T-helper 17 cell (primary cell): Measurements from ENCODE around the gene BEND6. TPM values are rescaled to one million over a fixed set of nuclear protein-coding genes. Genes with fewer than 3 reads are reported as not detected.

Source experiments
- ATAC-seq: fragments of 150-1000 bp; cut with Tn5 transposase; 2 replicates; pipeline ENCODE4 v1.10.0; 2021; ENCODE audit warnings: mild to moderate bottlenecking, moderate library complexity
- DNase-seq, 3 donors: peaks; one replicate each; pipeline versions ENCODE4 v3.0.0 to v3.0.0-alpha.2; 2020 to 2021
- H3K9me3 ChIP-seq: one replicate; pipeline ENCODE4 v1.7.0; 2013; ENCODE audit warnings: low read length, mild to moderate bottlenecking; ENCODE audit not compliant: control insufficient read depth, poor library complexity, severe bottlenecking
- H3K27ac Mint-ChIP-seq: one replicate; pipeline ENCODE4 v1.8.0; 2022; ENCODE audit warnings: mild to moderate bottlenecking, moderate library complexity, mixed read lengths
- H3K27me3 Mint-ChIP-seq: one replicate; pipeline ENCODE4 v1.8.0; 2022; ENCODE audit warnings: mixed read lengths
- H3K36me3 Mint-ChIP-seq: one replicate; pipeline ENCODE4 v1.8.0; 2022; ENCODE audit warnings: low read depth, mixed read lengths
- H3K4me1 Mint-ChIP-seq: one replicate; pipeline ENCODE4 v1.8.0; 2022; ENCODE audit warnings: mild to moderate bottlenecking, mixed read lengths
- H3K4me3 Mint-ChIP-seq: one replicate; pipeline ENCODE4 v1.8.0; 2022; ENCODE audit warnings: mild to moderate bottlenecking, moderate library complexity, mixed read lengths
- total RNA-seq, 4 donors: library from RNA in 2 of 4; stranded (reverse) in 2 of 4; gene quantifications; one replicate each; pipeline ENCODE4 v1.2.3 and lab custom pipeline; 2022 to 2026

BEND6 gene
- total RNA-seq, 2 donors from 2014 or later = not detected

DNA sequence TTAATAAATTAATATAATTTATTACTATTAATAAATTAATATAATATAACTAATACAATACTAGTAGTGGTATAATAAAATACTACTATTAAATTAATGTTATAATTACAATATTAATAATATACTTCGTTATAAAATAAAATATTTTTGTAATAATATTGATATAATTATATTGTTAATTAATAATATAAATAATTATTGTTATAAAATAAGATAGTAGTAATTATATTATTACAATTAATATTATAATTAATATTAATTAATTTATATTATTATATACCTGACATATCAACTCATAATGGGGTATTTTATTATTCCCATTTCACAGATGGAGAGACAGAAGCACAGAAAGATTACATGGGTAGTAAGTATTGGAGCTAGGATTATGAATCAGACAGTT, 8.9 kb downstream of the BEND6 start:
- Mint-ChIP-seq H3K27ac (no peak overlapping the region), H3K4me3 (no peak overlapping the region), H3K4me1 (no peaks in the 10 kb centered on the region), H3K36me3 (no peaks in the 10 kb centered on the region), H3K27me3 (peaks cover 45% of the 10 kb centered on the region)
- no peaks in the 10 kb centered on the region for H3K9me3 ChIP-seq
- ATAC-seq = no peak
- no peak for DNase-seq

DNA sequence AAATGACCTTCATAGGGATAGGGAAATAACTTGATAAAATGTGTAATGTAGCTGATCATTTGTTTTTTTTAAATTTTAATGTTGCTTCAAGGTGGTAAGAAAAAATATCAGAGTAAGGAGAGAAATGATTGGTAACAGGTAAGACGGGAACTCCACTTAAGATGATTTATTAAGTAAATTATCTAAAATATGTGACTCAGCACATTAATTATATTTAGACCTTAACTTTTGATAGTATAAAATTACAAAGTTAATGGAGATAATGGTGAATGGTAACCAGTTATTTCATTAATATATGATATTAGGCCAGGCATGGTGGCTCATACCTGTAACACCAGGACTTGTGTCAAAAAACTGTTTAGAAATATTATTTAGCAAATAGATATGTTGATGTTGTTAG, 10.2 kb downstream of the BEND6 start:
- Mint-ChIP-seq H3K27ac (no peak overlapping the region), H3K27me3 (peaks cover 39% of the 10 kb centered on the region), H3K4me1 (no peaks in the 10 kb centered on the region), H3K36me3 (no peaks in the 10 kb centered on the region), H3K4me3 (no peak overlapping the region)
- DNase-seq (no peak), ATAC-seq (no peak)
- no peaks in the 10 kb centered on the region for H3K9me3 ChIP-seq

DNA sequence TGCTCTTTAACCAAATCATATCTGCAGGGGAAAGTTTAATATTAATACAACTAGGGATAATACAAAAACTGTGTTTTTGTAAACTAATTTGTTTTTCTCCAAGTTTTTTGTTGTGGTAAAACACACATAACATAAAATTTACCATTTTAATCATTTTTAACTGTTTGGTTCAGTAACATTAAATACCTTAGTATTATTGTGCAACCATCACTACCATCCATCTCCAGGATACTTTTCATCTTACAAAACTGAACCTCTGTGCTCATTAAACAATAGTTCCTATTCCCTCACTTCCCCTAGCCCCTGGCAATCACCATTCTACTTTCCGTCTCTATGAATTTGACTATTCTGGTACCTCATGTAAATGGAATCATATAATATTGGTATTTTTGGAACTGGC, 15.9 kb downstream of the BEND6 start:
- Mint-ChIP-seq H3K27me3 (peaks cover 37% of the 10 kb centered on the region), H3K4me3 (no peak overlapping the region), H3K27ac (no peak overlapping the region), H3K4me1 (no peaks in the 10 kb centered on the region), H3K36me3 (no peaks in the 10 kb centered on the region)
- DNase-seq (no peak), ATAC-seq (no peak)
- H3K9me3 ChIP-seq = no peaks in the 10 kb centered on the region

DNA sequence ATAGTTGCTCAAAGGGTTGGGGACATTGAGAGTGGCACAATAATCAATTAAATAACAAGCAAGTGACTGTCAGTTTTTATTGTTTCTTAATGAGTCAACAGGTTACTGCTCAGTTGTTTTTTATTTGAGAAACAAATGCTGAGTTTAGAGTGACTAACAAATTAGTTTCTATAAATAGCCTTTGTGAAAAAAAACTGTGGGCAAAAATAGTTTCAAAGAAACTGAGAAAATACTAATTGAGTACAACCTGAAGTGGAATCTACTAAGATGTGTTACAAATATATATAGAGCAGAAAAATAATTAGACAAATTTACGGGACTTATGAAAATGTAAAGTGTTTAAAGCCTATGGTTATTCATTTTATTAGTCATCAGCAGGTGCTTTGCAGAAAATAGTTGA, 22.3 kb downstream of the BEND6 start:
- Mint-ChIP-seq H3K27me3 (peaks cover 9% of the 10 kb centered on the region), H3K4me3 (no peak overlapping the region), H3K4me1 (no peaks in the 10 kb centered on the region), H3K27ac (no peak overlapping the region), H3K36me3 (no peaks in the 10 kb centered on the region)
- DNase-seq = no peak
- peaks cover 6% of the 10 kb centered on the region for H3K9me3 ChIP-seq
- ATAC-seq = no peak

DNA sequence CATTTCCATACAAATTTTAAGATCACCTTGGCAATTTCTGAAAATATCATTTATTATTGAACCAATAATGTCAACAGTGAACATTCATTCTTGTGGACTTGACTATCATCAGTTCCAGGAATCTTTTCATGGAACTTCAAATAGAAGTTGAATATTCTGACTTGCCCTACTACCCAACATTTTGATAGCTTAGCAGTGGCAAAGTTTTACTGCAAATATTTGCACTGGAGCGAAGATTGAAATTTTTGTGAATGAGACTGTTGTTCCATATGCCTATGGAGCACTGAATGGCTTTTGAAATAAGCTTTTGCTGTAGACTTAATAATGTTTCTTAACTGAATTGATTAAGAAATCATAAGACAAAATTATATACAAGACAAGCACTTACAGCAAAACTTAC, 23.6 kb downstream of the BEND6 start:
- Mint-ChIP-seq H3K4me1 (no peaks in the 10 kb centered on the region), H3K27ac (no peak overlapping the region), H3K36me3 (no peaks in the 10 kb centered on the region), H3K4me3 (no peak overlapping the region), H3K27me3 (peaks cover 9% of the 10 kb centered on the region)
- peaks cover 6% of the 10 kb centered on the region for H3K9me3 ChIP-seq
- no peak for ATAC-seq
- DNase-seq = no peak

DNA sequence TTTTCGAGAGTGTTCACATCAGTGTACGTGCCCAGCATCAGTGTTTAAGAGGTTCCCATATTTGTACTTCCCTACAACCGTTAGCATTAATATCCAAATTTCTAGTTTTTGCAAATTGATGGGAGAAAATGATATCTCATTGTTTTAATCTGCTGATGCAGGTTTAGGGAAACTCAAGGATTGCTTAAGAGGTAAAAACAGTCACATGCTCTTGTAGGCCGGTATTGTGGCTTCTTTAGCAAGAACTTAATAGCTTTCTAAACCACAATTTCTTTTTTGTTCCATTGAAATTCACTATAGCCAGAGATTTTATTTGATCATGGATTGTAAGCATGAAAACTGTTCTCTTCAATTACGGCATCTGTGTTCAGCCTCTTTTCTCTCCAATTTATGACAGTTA, 29.5 kb downstream of the BEND6 start:
- peaks cover 35% of the 10 kb centered on the region for H3K27me3 Mint-ChIP-seq
- no peaks in the 10 kb centered on the region for H3K36me3 Mint-ChIP-seq
- no peak overlapping the region for H3K27ac Mint-ChIP-seq
- ATAC-seq (no peak), DNase-seq (no peak)
- no peak overlapping the region for H3K4me3 Mint-ChIP-seq
- no peaks in the 10 kb centered on the region for H3K9me3 ChIP-seq
- H3K4me1 Mint-ChIP-seq = no peaks in the 10 kb centered on the region

DNA sequence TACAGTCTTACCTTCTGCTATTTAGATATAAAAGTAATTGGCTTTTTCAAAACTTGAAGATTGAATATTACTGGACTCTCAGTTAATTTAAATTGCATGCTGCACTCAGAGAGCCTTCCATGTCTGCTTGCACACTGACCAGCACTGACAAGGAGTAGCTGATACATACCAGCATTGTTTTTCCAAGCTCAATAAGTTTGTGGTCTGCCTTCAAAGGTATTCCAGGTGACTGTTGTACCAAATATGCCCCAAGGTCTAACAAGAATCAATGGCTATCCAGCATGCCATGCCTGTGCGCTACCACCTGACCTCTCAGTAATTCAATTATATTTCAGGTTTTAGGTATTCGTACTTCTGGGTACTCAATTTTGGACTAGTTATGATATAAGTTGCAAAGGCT, 30.0 kb downstream of the BEND6 start:
- Mint-ChIP-seq H3K36me3 (no peaks in the 10 kb centered on the region), H3K4me3 (no peak overlapping the region), H3K27ac (no peak overlapping the region), H3K27me3 (peaks cover 40% of the 10 kb centered on the region), H3K4me1 (no peaks in the 10 kb centered on the region)
- DNase-seq = no peak
- no peaks in the 10 kb centered on the region for H3K9me3 ChIP-seq
- ATAC-seq = no peak

DNA sequence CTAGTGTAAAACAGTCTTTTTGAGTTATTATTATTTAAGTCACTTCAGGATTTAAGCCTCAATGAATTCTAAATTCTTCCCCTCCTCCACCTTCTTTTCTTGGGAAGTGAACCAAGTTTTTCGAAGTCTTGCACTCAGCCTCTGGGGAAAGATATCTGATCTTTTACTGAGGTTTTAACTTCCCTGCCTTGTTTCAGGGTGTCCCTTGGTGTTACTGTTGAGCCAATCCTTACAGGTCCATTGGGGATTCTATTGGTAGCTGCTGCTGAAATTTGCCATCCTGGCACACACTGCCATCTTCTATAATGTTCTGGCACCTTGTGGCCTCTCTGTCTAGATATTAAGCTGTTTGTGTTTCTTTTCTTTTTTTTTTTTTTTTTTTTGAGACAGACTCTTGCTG, 31.7 kb downstream of the BEND6 start:
- DNase-seq (no peak), ATAC-seq (no peak)
- Mint-ChIP-seq H3K27me3 (peaks cover 48% of the 10 kb centered on the region), H3K27ac (no peak overlapping the region), H3K36me3 (no peaks in the 10 kb centered on the region), H3K4me1 (no peaks in the 10 kb centered on the region), H3K4me3 (no peak overlapping the region)
- H3K9me3 ChIP-seq = no peaks in the 10 kb centered on the region

DNA sequence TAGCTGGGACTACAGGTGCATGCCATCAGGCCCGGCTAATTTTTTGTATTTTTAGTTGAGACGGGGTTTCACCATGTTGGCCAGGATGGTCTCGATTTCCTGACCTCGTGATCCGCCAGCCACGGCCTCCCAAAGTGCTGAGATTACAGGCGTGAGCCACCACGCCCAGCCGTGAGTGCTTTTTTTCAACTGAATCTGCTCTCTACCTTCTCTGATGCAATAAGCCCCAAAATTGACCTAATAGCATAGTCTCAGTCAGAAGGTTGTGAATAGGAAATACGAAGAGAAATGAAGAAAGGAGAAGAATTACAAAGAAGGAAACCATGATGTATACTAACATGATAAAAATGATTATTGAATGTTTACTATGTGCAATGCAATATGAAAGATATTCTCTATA, 33.2 kb downstream of the BEND6 start:
- Mint-ChIP-seq H3K27me3 (peaks cover 61% of the 10 kb centered on the region), H3K36me3 (no peaks in the 10 kb centered on the region), H3K4me1 (no peaks in the 10 kb centered on the region), H3K27ac (no peak overlapping the region), H3K4me3 (no peak overlapping the region)
- DNase-seq (no peak), ATAC-seq (no peak)
- no peaks in the 10 kb centered on the region for H3K9me3 ChIP-seq

DNA sequence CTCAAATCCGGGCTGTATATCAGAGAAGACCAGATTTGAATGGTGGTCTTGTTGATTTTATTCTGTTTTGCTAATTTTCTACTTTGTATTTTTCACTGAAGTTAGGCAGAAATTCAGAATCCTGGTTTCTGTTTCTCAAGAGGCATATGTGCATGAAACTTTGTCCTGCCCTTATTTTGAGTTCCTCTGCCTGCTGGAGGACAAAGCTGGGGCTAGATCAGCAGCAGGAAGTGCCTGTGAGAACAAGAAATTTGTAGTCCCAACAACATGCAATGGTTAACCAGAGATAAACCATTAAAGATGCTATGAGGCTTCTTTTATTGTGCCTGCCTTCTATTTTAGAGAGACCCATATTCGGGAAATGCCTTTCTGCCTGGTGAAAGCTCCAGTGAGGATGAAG, 37.1 kb downstream of the BEND6 start:
- no peak for DNase-seq
- no peak overlapping the region for H3K27ac Mint-ChIP-seq
- H3K9me3 ChIP-seq = no peaks in the 10 kb centered on the region
- no peaks in the 10 kb centered on the region for H3K4me1 Mint-ChIP-seq
- no peak overlapping the region for H3K4me3 Mint-ChIP-seq
- H3K27me3 Mint-ChIP-seq = peaks cover 56% of the 10 kb centered on the region
- ATAC-seq = no peak
- H3K36me3 Mint-ChIP-seq = peaks cover under 1% of the 10 kb centered on the region

DNA sequence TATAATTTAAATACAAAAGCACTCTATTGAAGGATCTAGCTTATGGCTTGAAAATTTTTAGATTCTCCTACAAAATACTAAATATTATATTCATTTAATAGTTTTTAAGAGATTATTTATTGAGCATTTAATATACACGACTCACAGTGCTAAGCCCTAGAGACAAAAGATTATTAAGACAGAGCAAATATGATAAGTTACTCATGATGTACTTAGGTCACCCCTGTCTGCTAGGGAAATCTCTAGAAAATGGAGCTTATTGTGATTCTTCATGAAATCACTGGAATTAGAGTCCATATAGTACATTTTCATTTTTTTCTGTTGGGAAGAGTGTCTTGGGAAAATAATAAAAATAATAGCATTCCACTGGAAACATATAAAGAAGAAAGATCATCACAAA, 37.8 kb downstream of the BEND6 start:
- H3K36me3 Mint-ChIP-seq = peaks cover 3% of the 10 kb centered on the region
- H3K9me3 ChIP-seq = no peaks in the 10 kb centered on the region
- no peak overlapping the region for H3K27ac Mint-ChIP-seq
- no peaks in the 10 kb centered on the region for H3K4me1 Mint-ChIP-seq
- ATAC-seq (no peak), DNase-seq (no peak)
- peaks cover 52% of the 10 kb centered on the region for H3K27me3 Mint-ChIP-seq
- no peak overlapping the region for H3K4me3 Mint-ChIP-seq

DNA sequence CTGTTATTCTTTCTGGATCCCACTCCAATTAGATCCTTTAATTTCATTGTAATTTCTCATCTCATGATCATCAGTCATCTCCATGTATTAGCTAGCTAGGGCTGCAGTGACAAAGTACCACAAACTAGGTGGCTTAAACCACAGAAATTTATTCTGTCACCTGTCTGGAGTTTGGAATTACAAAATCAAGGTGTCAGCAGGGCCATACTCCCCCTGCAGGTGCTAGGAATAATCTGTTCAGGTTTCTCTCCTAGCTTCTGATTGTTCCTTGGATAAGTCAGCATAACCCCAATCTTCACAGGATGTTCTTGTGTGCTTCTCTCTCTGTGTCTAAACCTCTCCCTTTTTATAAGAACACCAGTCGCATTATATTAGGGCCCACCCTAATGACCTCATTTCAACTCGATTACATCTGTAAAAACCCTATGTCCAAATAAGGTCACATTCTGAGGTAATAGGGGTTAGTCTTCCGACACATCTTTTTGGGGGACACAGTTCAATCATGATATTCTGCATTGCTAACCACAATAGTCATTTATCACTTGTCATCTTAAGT, 40.5 kb downstream of the BEND6 start:
- DNase-seq (no peak), ATAC-seq (no peak)
- Mint-ChIP-seq H3K36me3 (peaks cover 5% of the 10 kb centered on the region), H3K27me3 (peaks cover 36% of the 10 kb centered on the region), H3K4me1 (no peaks in the 10 kb centered on the region), H3K4me3 (no peak overlapping the region), H3K27ac (no peak overlapping the region)
- H3K9me3 ChIP-seq = no peaks in the 10 kb centered on the region

DNA sequence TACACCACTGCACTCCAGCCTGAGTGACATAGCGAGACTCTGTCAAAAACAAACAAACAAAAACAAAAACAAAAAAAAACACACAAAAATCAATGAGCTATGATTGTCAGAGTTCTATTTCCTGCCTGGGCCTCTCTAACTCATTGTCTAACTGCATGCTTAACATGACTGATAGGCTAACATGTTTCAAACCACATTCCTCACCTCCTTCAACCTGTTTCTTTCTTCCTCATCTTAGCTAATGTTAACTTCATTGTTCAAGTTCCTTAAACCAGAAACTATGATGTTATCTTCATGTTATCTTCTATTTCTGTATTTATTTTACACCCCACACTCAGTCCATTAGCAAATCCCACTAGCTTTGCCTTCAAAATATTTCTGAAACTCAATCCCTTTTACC, 41.5 kb downstream of the BEND6 start:
- no peaks in the 10 kb centered on the region for H3K4me1 Mint-ChIP-seq
- no peak for ATAC-seq
- H3K27me3 Mint-ChIP-seq = peaks cover 39% of the 10 kb centered on the region
- peaks cover 5% of the 10 kb centered on the region for H3K36me3 Mint-ChIP-seq
- no peaks in the 10 kb centered on the region for H3K9me3 ChIP-seq
- H3K27ac Mint-ChIP-seq = no peak overlapping the region
- DNase-seq = no peak
- no peak overlapping the region for H3K4me3 Mint-ChIP-seq

DNA sequence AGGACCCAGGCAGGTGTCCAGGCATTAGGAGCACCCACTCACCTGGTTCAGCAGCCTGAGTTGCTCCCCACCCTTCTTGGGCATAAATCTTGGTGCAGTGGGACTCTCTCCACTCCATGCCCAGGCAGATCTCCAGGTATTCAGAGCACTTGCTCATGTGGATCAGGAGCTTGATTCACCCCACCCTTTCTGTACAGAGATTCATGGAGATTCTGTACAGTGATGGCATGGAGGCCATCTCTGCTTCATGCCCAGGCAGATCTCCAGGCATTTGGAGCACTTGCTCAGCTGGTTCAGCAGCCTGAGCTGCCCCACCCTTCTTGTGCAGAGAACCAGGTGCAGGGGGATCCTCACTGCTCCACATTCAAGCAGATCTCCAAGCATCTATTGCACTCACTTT, 44.1 kb downstream of the BEND6 start:
- Mint-ChIP-seq H3K27me3 (peaks cover 46% of the 10 kb centered on the region), H3K4me1 (no peaks in the 10 kb centered on the region), H3K36me3 (peaks cover 10% of the 10 kb centered on the region), H3K27ac (no peak overlapping the region), H3K4me3 (no peak overlapping the region)
- no peak for DNase-seq
- ATAC-seq = no peak
- H3K9me3 ChIP-seq = no peaks in the 10 kb centered on the region
